Left forelimb (tissue), 1 donor: Measurements from ENCODE around the gene ERG28.
"Not testable (repeated sequence)": the region's sequence is repeated elsewhere in the genome, so short reads cannot be mapped to it uniquely, and the experiment has no call there.

Experiments used
- DNase-seq: peaks from one replicate; pipeline ENCODE4 v3.0.0-alpha.2; 2018; ENCODE audit warnings: low spot score

ERG28 gene

DNA sequence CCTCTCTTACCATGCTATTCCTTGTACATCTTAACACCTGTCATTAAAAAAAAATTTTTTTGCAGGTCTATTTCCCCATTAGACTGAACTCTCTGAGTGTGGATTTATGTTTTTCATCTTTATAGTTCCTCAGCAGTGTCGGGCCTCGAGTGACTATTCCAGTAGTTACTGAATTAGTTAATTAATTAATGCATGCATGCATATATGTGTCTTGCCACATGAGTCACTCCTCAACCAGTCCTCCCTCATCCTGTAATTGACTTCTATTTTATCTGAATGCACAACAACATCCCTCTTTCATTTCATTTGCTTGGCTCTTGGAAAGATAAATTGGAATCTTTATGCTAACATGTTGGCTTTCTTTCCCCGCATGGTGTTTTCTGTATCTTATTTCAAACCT lies 35.6 kb downstream of the ERG28 start:
- DNase-seq = no peak

DNA sequence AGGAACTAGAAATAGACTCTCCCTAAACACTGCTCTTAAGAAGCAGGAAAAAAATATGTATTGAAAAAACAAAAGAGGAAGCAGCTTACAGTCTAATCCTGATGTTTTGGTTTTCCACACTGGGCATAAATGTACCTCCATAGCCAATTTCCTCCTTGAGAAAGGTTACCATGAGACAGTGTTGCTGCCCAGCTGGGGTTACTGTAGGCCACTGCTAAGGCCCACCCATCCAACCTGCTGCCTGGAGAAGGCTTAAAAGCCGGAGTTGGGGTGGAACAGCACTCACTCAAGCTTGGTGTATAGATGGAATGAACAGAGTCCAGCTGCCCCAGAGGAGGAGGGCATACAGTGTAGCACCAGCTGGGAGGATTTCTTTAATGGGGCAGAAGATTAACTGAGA lies 41.1 kb downstream of the ERG28 start:
- no peak for DNase-seq

DNA sequence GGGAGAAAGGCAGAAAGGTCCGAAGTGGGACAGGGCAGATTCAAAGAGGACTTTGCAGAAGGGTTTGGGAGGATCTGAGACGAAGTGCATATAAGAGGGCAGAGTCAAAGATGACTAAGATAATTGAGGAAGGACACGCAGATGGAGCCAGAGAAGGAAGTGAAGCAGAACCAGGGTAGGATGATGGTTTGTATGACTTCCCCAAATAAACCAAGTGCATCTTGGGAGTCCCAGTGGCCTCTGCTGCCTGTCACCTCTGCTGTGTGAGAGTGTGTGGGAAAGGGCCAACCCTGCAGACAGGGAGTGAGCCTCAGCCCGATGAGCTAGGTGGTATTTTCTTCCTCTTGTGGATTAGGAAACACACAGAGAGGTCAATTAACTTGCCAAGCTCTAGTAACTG lies 45.5 kb downstream of the ERG28 start:
- no peak for DNase-seq

DNA sequence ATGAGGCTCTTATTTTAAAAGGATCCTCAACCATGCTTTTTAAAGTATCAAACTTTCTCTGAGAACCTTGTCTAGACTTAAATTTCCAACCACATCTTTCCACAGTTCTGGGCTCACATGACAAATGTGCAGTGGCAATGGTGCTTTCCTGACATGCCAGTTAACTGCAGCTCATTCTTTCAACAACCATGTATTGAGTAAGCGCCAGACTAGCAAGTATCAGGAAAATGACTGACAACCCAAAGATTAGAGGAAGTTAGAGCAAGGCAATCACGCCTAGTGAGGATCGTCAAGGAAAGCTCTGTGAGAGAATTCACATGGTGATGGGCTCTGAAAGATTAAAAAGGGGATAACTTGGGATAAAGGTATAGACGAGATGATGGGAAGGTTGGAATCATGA lies 46.5 kb downstream of the ERG28 start:
- no peak for DNase-seq

DNA sequence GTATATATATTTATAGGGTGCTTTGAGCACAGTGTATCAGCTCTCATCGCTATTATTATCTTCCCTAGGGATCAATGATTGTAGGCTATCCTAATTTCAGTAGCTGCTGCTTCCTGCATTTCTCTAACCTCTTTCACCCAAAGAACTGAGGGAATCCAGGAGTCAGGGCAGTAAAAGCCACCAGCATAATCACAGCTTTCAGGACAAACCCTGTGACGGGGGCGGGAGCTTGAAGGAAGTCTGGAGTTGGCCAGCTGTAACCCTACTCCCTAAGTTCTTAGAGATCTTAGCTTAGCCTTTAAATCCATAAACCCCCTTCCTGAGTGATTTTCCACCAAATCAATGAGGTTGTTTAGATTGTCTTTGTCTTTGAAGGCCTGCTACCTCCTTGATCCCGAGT lies 48.5 kb downstream of the ERG28 start:
- no peak for DNase-seq

DNA sequence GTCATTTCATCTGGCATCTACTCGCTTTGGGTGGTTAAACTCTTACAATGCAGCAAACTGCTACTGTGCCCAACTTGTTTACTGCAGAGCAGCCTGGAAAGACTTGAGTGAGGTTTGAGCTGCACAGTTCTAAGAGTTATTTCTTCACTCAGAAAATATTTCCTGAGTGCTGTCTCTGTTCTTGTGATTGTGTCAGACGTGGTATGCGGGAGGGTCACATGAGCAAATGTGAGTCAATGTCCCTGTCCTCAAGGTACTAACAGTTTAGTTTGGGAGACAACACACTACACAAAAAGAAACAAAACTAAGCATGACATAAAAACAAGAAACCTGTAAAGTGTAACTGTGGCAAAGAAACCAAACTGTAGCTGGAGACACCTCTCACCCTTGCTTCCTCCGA lies 49.8 kb downstream of the ERG28 start:
- DNase-seq = no peak

DNA sequence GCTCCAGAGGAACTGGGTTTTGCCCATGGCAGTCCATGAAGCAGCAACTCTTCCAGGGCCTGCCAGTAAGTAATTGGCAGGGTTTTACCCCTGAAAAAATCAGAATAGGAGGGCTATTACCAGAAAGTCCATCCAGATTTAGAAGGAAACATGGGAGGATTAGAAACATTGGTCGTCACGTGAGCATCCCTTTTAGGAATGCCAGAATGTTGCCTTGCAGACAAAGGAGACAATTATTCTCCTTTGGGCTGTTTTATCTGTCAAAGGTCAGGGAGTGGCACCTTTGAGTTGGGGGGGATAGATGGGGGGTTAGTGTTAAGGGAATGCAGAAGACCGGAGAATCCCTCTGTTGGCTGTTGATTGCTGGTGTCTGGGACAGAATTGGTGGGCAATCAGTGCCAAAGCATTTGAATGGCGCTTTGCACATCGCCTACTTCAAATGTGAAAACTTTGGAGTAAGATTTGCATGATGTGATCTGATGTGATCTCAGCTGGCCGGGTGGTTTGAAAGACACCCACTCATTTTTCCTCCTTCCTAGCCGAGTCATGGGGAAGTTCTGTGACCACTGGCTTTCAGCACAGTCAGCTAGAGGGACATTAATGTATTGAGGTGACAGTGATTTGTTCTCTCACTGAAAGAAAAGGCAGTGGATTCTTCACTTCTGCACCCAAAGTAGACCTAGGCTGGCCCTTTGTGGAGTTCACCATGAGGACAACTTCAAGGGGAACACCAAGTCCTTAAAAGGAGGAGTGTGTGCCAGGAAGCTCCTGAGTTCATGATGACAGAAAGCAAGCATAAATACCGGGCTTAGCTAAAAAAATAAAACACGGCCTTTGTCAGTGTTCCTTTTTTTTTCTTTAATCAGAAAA lies 50.8 kb downstream of the ERG28 start:
- no peak for DNase-seq

DNA sequence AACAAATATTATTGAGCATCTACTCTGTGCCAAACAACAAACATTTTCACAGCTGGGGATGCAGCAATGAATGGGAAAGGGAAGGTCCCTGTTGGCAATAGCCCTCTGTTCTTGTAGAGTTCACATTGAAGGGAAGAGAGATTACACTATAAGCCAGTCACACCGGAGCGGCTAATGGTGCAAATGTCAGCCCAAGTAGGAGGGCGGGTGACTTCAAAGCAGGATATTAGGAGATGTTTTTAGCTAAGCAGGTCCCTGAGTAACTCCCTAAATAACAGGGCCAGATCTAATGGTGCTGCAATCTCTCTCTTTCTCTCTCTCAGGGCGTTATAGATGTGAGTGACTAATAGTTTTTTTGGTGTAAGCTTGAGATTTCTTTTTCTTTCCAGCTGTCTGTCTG lies 51.6 kb downstream of the ERG28 start:
- DNase-seq = no peak

DNA sequence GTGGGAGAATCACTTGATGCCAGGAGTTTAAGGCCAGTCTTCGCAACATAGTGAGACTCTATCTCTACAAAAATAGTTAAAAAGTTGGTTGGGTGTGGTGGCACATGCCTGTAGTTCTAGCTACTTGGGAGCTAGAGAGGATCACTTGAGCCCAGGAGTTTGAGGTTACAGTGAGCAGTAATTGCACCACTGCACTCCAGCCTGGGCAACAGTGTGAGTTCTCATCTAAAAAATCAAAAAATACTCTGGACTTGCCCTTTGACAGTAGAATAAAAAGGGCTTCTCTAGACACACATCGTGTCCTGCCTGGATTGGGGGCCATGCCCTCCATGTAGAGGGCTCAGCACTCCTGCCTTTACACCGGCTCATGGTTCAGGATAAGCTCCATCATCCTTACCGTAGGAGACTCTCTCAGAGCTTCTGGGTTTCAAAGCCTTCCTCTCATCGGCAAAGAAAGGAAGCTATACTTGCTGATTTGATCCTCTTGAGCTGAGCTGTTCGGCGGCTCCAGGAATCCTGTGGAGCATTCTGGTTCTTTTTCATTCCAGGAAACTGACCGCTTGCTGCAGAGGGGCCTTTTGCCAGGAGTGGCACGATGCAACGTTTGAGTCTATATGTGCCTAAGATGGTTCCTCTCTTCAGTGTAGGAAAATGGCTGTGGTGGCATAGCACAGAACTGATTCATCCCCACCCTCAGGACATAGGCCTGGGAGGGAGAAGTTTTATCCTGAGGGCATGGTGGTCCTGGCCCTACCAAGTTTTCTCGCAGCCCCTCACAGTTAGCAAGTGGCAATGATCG lies 52.6 kb downstream of the ERG28 start:
- DNase-seq = no peak

DNA sequence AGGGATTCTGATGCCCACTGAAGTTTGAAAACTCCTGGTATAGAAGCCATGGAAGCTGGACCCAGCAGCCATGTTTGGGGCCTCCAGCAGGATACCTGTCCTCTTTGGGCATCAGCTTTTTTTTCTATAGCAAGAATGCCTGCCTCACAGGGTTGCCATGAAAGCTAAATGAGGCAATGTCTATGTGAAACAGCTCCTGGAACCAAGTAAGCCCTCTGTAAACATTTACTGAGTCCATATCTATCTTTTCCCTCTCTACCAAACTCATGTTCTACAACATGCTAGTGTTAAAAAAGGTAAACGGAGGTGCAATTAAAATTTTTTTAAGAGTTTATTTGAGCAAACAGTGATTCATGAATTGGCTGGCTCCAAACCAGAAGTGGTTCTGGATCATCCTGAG lies 53.6 kb downstream of the ERG28 start:
- DNase-seq = no peak

DNA sequence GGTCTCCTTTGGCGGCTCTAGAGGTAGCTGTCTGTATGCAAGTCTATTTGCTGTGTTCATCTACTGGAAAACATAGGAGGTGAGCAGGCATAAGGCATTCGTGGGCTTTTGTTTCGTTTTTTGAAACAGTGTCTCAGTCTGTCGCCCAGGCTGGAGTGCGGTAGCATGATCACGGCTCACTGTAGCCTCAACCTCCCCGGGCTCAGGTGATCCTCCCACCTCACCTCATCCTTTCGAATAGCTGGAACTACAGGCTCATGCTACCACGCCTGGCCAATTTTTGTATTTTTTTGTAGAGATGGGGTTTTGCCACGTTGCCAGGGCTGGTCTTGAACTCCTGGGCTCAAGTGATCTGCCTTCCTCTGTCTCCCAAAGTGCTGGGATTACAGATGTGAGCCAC lies 54.8 kb downstream of the ERG28 start:
- no peak for DNase-seq

DNA sequence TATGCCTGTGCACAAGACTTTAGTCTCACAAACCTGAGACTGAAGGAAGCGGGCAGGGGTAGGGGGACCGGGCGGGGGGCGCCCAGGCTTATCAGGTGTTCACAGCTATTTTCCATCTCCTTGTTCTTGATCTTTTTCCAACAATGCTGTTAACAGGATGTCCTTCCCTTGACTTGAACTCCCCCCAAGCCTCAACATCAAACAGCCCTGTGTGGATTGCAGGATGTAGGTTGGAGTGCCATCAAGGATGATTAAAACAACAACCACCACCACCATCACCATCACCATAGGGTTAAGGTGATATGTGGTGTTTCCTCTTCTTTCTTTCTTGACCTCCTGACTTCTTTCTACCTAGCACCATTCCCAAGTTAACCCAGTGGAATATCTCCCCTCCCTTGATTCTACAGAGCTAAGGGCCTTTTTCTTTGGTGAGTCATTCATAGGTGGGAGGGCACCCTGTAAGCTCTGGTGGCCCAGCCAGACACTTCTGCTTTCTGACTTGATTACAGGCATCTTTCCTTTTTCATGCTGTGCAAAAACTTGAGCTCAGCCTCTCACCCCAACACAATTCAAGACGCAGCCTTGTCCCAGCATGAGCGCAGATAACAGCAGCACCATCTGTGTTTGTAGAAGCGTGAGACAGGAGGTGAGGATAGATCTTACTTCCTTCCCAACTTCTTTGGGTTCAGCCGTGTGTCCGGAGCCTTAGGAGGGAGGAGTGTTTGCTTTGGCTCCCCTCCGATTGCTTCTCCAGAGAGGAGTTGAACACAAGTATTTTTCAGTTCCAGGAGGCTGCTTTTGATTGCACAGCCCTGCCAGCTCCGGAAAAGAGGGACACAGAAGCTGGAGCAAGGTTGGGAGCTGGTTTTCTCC lies 55.5 kb downstream of the ERG28 start:
- no peak for DNase-seq

DNA sequence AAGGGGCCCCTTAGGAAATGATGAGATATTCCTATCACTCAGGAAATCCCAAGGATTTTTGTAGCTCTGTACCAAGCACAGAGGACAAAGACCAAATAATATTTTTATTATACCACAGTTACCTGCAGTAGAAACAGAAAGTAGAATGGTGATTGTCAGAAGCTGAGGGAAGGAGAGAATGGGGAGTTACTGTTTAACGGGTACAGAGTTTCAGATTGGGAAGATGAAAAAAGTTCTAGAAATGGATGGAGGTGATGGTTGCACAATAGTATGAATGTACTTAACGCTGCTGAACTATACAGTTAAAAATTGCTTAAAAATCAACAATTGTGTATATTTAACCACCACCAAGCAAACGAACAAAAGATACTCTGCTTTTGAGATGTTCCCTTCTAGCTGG lies 58.2 kb downstream of the ERG28 start:
- no peak for DNase-seq

DNA sequence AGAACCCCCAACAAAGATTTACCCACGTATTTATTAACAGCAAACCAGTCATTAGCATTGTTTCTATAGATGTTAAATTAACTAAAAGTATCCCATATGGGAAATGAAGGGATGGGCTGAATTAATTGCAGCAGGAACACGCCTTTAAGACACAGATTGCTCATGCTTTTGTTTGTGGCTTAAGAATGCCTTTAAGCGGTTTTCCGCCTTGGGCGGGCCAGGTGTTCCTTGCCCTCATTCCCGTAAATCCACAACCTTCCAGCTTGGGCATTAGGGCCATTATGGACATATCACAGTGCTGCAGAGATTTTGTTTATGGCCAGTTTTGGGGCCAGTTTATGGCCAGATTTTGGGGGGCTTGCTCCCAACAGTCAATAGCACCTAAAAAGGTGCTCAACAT lies 59.6 kb downstream of the ERG28 start:
- DNase-seq = not testable (repeated sequence)

DNA sequence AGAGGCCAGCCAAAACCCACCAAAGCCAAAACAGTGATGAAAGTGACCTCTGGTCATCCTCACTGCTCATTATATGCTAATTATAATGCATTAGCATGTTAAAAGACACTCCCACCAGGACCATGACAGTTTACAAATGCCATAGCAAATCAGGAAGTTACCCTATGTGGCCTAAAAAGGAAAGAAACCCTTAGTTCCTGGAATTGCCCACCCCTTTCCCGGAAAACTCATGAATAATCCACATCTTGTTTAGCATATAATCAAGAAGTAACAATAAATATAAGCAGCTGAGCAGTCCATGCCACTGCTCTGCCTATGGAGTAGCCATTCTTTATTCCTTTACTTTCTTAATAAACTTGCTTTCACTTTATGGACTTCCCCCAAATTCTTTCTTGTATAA lies 60.6 kb downstream of the ERG28 start:
- not testable (repeated sequence) for DNase-seq
